Naive thymus-derived CD4-positive, alpha-beta T cell (primary cell): ENCODE measurements around the gene C17orf50. TPM values are rescaled to one million over a fixed set of nuclear protein-coding genes. Genes with fewer than 3 reads are reported as not detected.

Experiments used
- ATAC-seq: fragments of 150-1000 bp; cut with Tn5 transposase; 2 replicates; pipeline ENCODE4 v1.10.0; 2021; ENCODE audit warnings: mild to moderate bottlenecking, moderate library complexity
- CTCF ChIA-PET: fragments of 350-600 bp; sonication (Branson Sonifier 250); formaldehyde crosslinking; loops from one replicate; lab custom pipeline; 2021; ENCODE audit warnings: antibody characterized with exemption; lab: Charles Lee
- POLR2A ChIA-PET: fragments of 350-600 bp; sonication (Branson Sonifier 250); formaldehyde crosslinking; loops from one replicate; lab custom pipeline; 2021; ENCODE audit warnings: antibody characterized with exemption, inconsistent platforms; lab: Charles Lee
- DNase-seq, 9 donors: peaks; one replicate each; pipeline versions ENCODE4 v3.0.0 to v3.0.0-alpha.2; 2020 to 2022; ENCODE audit warnings: mixed read lengths in 1 of 9
- H3K27ac ChIP-seq: one replicate; pipeline ENCODE4 v1.7.0; 2013; ENCODE audit warnings: mild to moderate bottlenecking, low read depth, low read length, moderate library complexity
- H3K27me3 ChIP-seq, 2 donors: one replicate each; pipeline ENCODE4 v1.7.0; 2013; ENCODE audit warnings: low read length in 2 of 2, mild to moderate bottlenecking in 2 of 2, moderate library complexity in 2 of 2; ENCODE audit not compliant: control insufficient read depth in 2 of 2, insufficient read depth in 2 of 2
- H3K36me3 ChIP-seq, 3 experiments: 1 replicate in 2 of 3; 2 replicates in 1 of 3; pipeline ENCODE4 v1.7.0; 2013; ENCODE audit warnings: low read length in 3 of 3, mild to moderate bottlenecking in 3 of 3, moderate library complexity in 1 of 3; ENCODE audit not compliant: insufficient read depth in 3 of 3, control insufficient read depth in 2 of 3
- H3K4me1 ChIP-seq, 2 donors: one replicate each; pipeline ENCODE4 v1.7.0; 2013; ENCODE audit warnings: low read length in 2 of 2, mild to moderate bottlenecking in 2 of 2, moderate library complexity in 1 of 2; ENCODE audit not compliant: control insufficient read depth in 2 of 2, insufficient read depth in 2 of 2
- H3K4me3 ChIP-seq: 2 replicates; pipeline ENCODE4 v1.7.0; 2013; ENCODE audit warnings: mild to moderate bottlenecking, low read length
- H3K9me3 ChIP-seq, 3 experiments: 1 replicate in 2 of 3; 2 replicates in 1 of 3; pipeline ENCODE4 v1.7.0; 2013; ENCODE audit warnings: low read length in 3 of 3; ENCODE audit not compliant: control insufficient read depth in 2 of 3
- H3K27ac Mint-ChIP-seq, 9 donors: one replicate each; pipeline ENCODE4 v1.8.0; 2020 to 2022; ENCODE audit warnings: mixed read lengths in 9 of 9, mild to moderate bottlenecking in 8 of 9, moderate library complexity in 5 of 9, inconsistent platforms in 2 of 9
- H3K27me3 Mint-ChIP-seq, 5 donors: one replicate each; pipeline ENCODE4 v1.8.0; 2021 to 2022; ENCODE audit warnings: mixed read lengths in 5 of 5, mild to moderate bottlenecking in 1 of 5
- H3K36me3 Mint-ChIP-seq, 5 donors: one replicate each; pipeline ENCODE4 v1.8.0; 2020 to 2022; ENCODE audit warnings: mixed read lengths in 5 of 5, mild to moderate bottlenecking in 3 of 5, inconsistent platforms in 1 of 5
- H3K4me1 Mint-ChIP-seq, 7 donors: one replicate each; pipeline ENCODE4 v1.8.0; 2020 to 2022; ENCODE audit warnings: mixed read lengths in 7 of 7, mild to moderate bottlenecking in 3 of 7, inconsistent platforms in 1 of 7
- H3K4me3 Mint-ChIP-seq, 10 donors: one replicate each; pipeline ENCODE4 v1.8.0; 2020 to 2022; ENCODE audit warnings: mild to moderate bottlenecking in 10 of 10, mixed read lengths in 10 of 10, moderate library complexity in 6 of 10, inconsistent platforms in 2 of 10
- H3K9me3 Mint-ChIP-seq, 11 donors: one replicate each; pipeline ENCODE4 v1.8.0; 2020 to 2022; ENCODE audit warnings: mixed read lengths in 11 of 11, mild to moderate bottlenecking in 4 of 11, inconsistent platforms in 1 of 11, moderate library complexity in 1 of 11
- intact Hi-C, 2 donors: fragments of 100-400 bp; cut with micrococcal nuclease; formaldehyde crosslinking; loops; one replicate each; pipeline ENCODE4 v1.15.1; 2023
- polyA plus RNA-seq, 2 donors: library from polyadenylated mRNA; unstranded; fragments of 300-500 nt; fragmentation: Illumina TruSeq; gene quantifications; one replicate each; pipeline ENCODE4 v1.2.3, GENCODE V29; 2021
- total RNA-seq, 6 experiments: library from RNA in 5 of 6; stranded (reverse) in 5 of 6; gene quantifications; 1 replicate in 5 of 6; 2 replicates in 1 of 6; pipeline ENCODE4 v1.2.3 and lab custom pipeline; 2021 to 2026

The C17orf50 gene
- total and polyA plus RNA-seq, 7 experiments from 2014 or later = 0.27 TPM; not detected in 6

- ChIA-PET CTCF (interaction anchor here (1.8 to 9.0 kb wide), 5 partner anchors 10 to 231 kb away, joined by 4 to 222 read pairs (median 9); partner anchors contain the start of genes C17orf50, MMP28 and PEX12), POLR2A (interaction anchor here (1.2 to 5.7 kb wide), 14 partner anchors 10 to 829 kb away, joined by 3 to 108 read pairs (median 6); partner anchors contain the start of genes AP2B1, C17orf50, LIG3 and MMP28)
- peaks cover 34% of the 10 kb centered on the region in 2 donors for H3K4me1 ChIP-seq
- intact Hi-C loops = loop anchor here (1.0 to 10.0 kb wide), 18 partner anchors 9 to 1137 kb away; partner anchors contain the start of genes AP2B1 (in 2 of the 2), LIG3 (in 2 of the 2), SLFN5 (in 2 of the 2) and AATF (in 1 of the 2)
- no peaks in the 10 kb centered on the region for H3K27me3 Mint-ChIP-seq
- peak overlapping the region; percentile 91 for H3K4me3 ChIP-seq
- no peak for ATAC-seq
- peaks cover 0 to 9% (median 0%) of the 10 kb centered on the region in 3 experiments for H3K36me3 ChIP-seq
- peak overlapping the region; percentile 91 to 99 (median 97) for H3K27ac Mint-ChIP-seq
- H3K27me3 ChIP-seq = no peaks in the 10 kb centered on the region
- H3K36me3 Mint-ChIP-seq = peaks cover 0 to 4% (median 0%) of the 10 kb centered on the region in 5 donors
- no peaks in the 10 kb centered on the region for H3K9me3 ChIP-seq
- H3K27ac ChIP-seq = peak overlapping the region; percentile 83
- peaks cover 31 to 70% (median 57%) of the 10 kb centered on the region in 7 donors for H3K4me1 Mint-ChIP-seq
- H3K9me3 Mint-ChIP-seq = no peaks in the 10 kb centered on the region
- peak overlapping the region; percentile 86 to 99 (median 96) for H3K4me3 Mint-ChIP-seq
- no peak for DNase-seq
Measured at GRCh38 chr17:35809855-35810461, 49.3 kb downstream of the C17orf50 start.

GRCh38 chr17:35811759-35812158, 51.1 kb downstream of the C17orf50 start:
- DNase-seq = no peak
- no peak for ATAC-seq
- intact Hi-C loops = no loop called here
- Histone ChIP-seq H3K4me3 (no peak overlapping the region), H3K4me1 (peaks cover 36 to 42% of the 10 kb centered on the region in 2 donors), H3K27ac (no peak overlapping the region), H3K36me3 (peaks cover 0 to 10% (median 0%) of the 10 kb centered on the region in 3 experiments), H3K27me3 (no peaks in the 10 kb centered on the region), H3K9me3 (no peaks in the 10 kb centered on the region)
- POLR2A ChIA-PET = interaction anchor here (0.6 to 5.7 kb wide), 2 partner anchors 32 to 47 kb away, joined by 3 to 108 read pairs; no protein-coding TSS in a partner anchor
- Mint-ChIP-seq H3K36me3 (peaks cover 0 to 5% (median 4%) of the 10 kb centered on the region in 5 donors), H3K27me3 (no peaks in the 10 kb centered on the region), H3K4me1 (peaks cover 45 to 84% (median 72%) of the 10 kb centered on the region in 7 donors), H3K27ac (peak overlapping the region in 1 of 9 donors; percentile 21), H3K4me3 (peak overlapping the region; percentile 26 to 95 (median 51)), H3K9me3 (no peaks in the 10 kb centered on the region)
- CTCF ChIA-PET = interaction anchor here (4.2 to 9.0 kb wide), 2 partner anchors 17 to 47 kb away, joined by 41 to 222 read pairs; partner anchors contain the start of genes C17orf50 and MMP28

GRCh38 chr17:35812456-35812855, 51.8 kb downstream of the C17orf50 start:
- H3K27ac ChIP-seq = no peak overlapping the region
- ATAC-seq (no peak), DNase-seq (no peak)
- H3K36me3 Mint-ChIP-seq = peaks cover 0 to 5% (median 4%) of the 10 kb centered on the region in 5 donors
- H3K27ac Mint-ChIP-seq = no peak overlapping the region
- no peaks in the 10 kb centered on the region for H3K9me3 ChIP-seq
- H3K36me3 ChIP-seq = peaks cover 0 to 12% (median 0%) of the 10 kb centered on the region in 3 experiments
- H3K4me1 ChIP-seq = peaks cover 36 to 45% of the 10 kb centered on the region in 2 donors
- POLR2A ChIA-PET = interaction anchor here (5.7 kb wide), 1 partner anchor 48 kb away, joined by 108 read pairs; no protein-coding TSS in a partner anchor
- H3K4me1 Mint-ChIP-seq = peaks cover 47 to 88% (median 78%) of the 10 kb centered on the region in 7 donors
- no peaks in the 10 kb centered on the region for H3K27me3 ChIP-seq
- CTCF ChIA-PET = interaction anchor here (9.0 kb wide), 1 partner anchor 47 kb away, joined by 222 read pairs; the partner anchor contains the start of gene C17orf50
- H3K27me3 Mint-ChIP-seq = no peaks in the 10 kb centered on the region
- intact Hi-C loops = no loop called here
- peak overlapping the region in 2 of 10 donors; percentile 26 to 86 for H3K4me3 Mint-ChIP-seq
- H3K4me3 ChIP-seq = no peak overlapping the region
- no peaks in the 10 kb centered on the region for H3K9me3 Mint-ChIP-seq

Other genes starting within 250 kb of the C17orf50 start
- 100 to 1,000 TPM in 1 of 5 experiments, 10 to 100 TPM in 4; 41.7 to 111 (median 52.9) TPM for gene SLFN12L, start 223.2 kb upstream of the C17orf50 start, total RNA-seq
- 10 to 100 TPM; 12.0 to 13.6 TPM for gene SLFN12L, start 223.2 kb upstream of the C17orf50 start, polyA plus RNA-seq
- not detected for gene SLFN14, start 200.1 kb upstream of the C17orf50 start, total RNA-seq
- under 1 TPM in 1 of 2 donors, not detected in 1; 0.06 TPM for gene SLFN14, start 200.1 kb upstream of the C17orf50 start, polyA plus RNA-seq
- 1 to 10 TPM; 2.9 to 8.0 (median 5.3) TPM for gene PEX12, start 182.3 kb upstream of the C17orf50 start, total RNA-seq
- gene PEX12, start 182.3 kb upstream of the C17orf50 start, polyA plus RNA-seq = 1 to 10 TPM; 2.2 to 5.0 TPM
- 100 to 1,000 TPM in 4 of 5 experiments, 10 to 100 TPM in 1; 84.7 to 197 (median 136) TPM for gene AP2B1, start 173.6 kb upstream of the C17orf50 start, total RNA-seq
- gene AP2B1, start 173.6 kb upstream of the C17orf50 start, polyA plus RNA-seq = 10 to 100 TPM; 49.0 to 66.0 TPM
- under 1 TPM; 0.34 to 0.76 (median 0.60) TPM for gene RASL10B, start 29.2 kb upstream of the C17orf50 start, total RNA-seq
- under 1 TPM; 0.14 to 0.37 TPM for gene RASL10B, start 29.2 kb upstream of the C17orf50 start, polyA plus RNA-seq
- under 1 TPM in 4 of 5 experiments, not detected in 1; 0.16 to 0.49 (median 0.24) TPM for gene GAS2L2, start 7.6 kb upstream of the C17orf50 start, total RNA-seq
- gene GAS2L2, start 7.6 kb upstream of the C17orf50 start, polyA plus RNA-seq = not detected
- gene MMP28, start 34.8 kb downstream of the C17orf50 start, total RNA-seq = 10 to 100 TPM in 3 of 5 experiments, 1 to 10 TPM in 1, not detected in 1; 2.9 to 15.1 (median 14.0) TPM
- 10 to 100 TPM; 19.7 to 33.1 TPM for gene MMP28, start 34.8 kb downstream of the C17orf50 start, polyA plus RNA-seq
- 100 to 1,000 TPM; 162 to 281 (median 243) TPM for gene TAF15, start 48.6 kb downstream of the C17orf50 start, total RNA-seq
- 10 to 100 TPM; 27.8 to 30.2 TPM for gene TAF15, start 48.6 kb downstream of the C17orf50 start, polyA plus RNA-seq
- 1 to 10 TPM in 1 of 5 experiments, under 1 TPM in 1, not detected in 3; 0.22 to 1.9 TPM for gene HEATR9, start 108.0 kb downstream of the C17orf50 start, total RNA-seq
- under 1 TPM in 1 of 2 donors, not detected in 1; 0.09 TPM for gene HEATR9, start 108.0 kb downstream of the C17orf50 start, polyA plus RNA-seq
- 100 to 1,000 TPM in 1 of 5 experiments, 10 to 100 TPM in 4; 17.0 to 192 (median 29.1) TPM for gene CCL5, start 119.5 kb downstream of the C17orf50 start, total RNA-seq
- gene CCL5, start 119.5 kb downstream of the C17orf50 start, polyA plus RNA-seq = 1 to 10 TPM; 2.8 to 4.1 TPM
- 1 to 10 TPM in 1 of 5 experiments, not detected in 4; 6.9 TPM for gene RDM1, start 169.9 kb downstream of the C17orf50 start, total RNA-seq
- gene RDM1, start 169.9 kb downstream of the C17orf50 start, polyA plus RNA-seq = under 1 TPM in 1 of 2 donors, not detected in 1; 0.39 TPM
- gene LYZL6, start 182.8 kb downstream of the C17orf50 start, total RNA-seq = not detected
- not detected for gene LYZL6, start 182.8 kb downstream of the C17orf50 start, polyA plus RNA-seq
- not detected for gene CCL16, start 220.6 kb downstream of the C17orf50 start, total RNA-seq
- not detected for gene CCL16, start 220.6 kb downstream of the C17orf50 start, polyA plus RNA-seq
- not detected for gene CCL14, start 225.8 kb downstream of the C17orf50 start, total RNA-seq
- gene CCL14, start 225.8 kb downstream of the C17orf50 start, polyA plus RNA-seq = not detected
- gene CCL15, start 240.7 kb downstream of the C17orf50 start, total RNA-seq = not detected
- gene CCL15, start 240.7 kb downstream of the C17orf50 start, polyA plus RNA-seq = not detected